GDM1 (cell line): ENCODE measurements around the gene IL22RA2.

Experiments
- DNase-seq: peaks from one replicate; lab custom pipeline; 2025; lab: John Stamatoyannopoulos, UW

The IL22RA2 gene

GRCh38 chr6:137095093-137095492 is 78.4 kb downstream of the IL22RA2 start:
- no peak for DNase-seq

- peak; percentile 41 for DNase-seq
Observed at GRCh38 chr6:137094411-137095008, 78.9 kb downstream of the IL22RA2 start.
